GM12864 (cell line): Measurements from ENCODE around the gene RPS16.
"Not testable (repeated sequence)": the region's sequence is repeated elsewhere in the genome, so short reads cannot be mapped to it uniquely, and the experiment has no call there.

Source experiments
- DNase-seq: peaks from one replicate; pipeline ENCODE4 v3.0.0-alpha.2; 2011; ENCODE audit warnings: low read depth
- H3K4me3 ChIP-seq: 2 replicates; pipeline ENCODE4 v1.5.1; 2011; ENCODE audit warnings: mild to moderate bottlenecking, low read depth, low read length, control low read depth
- TF ChIP-seq, protein P1 (sequence below): IDR thresholded peaks from 2 replicates; pipeline ENCODE4 v1.5.1; 2011; ENCODE audit warnings: low read depth, mild to moderate bottlenecking, moderate library complexity, low read length, control low read depth, inconsistent platforms; ENCODE audit errors: missing control alignments

Gene RPS16

DNA sequence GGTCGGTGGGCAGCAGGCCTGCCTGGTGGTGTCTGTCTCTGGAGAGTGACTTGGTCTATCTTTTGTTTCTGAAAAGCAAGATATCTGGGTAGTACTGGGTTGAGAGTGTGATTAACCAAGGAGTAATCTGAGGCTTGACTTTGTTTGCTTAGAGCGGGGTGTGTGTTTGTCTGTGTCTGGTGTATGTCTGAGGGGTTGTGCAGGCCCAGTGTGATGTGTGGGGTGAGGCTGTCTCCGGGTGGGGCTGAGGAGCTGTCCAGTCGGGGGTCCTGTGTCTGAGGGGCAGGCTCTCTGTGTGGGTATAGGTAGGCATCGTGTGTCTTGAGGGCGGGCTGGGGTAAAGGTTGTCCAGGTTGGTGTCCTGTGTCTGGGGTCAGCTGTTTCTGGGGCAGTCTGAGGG is 33.8 kb upstream of the RPS16 start:
- no peak overlapping the region for H3K4me3 ChIP-seq
- TF ChIP-seq, protein P1, sequence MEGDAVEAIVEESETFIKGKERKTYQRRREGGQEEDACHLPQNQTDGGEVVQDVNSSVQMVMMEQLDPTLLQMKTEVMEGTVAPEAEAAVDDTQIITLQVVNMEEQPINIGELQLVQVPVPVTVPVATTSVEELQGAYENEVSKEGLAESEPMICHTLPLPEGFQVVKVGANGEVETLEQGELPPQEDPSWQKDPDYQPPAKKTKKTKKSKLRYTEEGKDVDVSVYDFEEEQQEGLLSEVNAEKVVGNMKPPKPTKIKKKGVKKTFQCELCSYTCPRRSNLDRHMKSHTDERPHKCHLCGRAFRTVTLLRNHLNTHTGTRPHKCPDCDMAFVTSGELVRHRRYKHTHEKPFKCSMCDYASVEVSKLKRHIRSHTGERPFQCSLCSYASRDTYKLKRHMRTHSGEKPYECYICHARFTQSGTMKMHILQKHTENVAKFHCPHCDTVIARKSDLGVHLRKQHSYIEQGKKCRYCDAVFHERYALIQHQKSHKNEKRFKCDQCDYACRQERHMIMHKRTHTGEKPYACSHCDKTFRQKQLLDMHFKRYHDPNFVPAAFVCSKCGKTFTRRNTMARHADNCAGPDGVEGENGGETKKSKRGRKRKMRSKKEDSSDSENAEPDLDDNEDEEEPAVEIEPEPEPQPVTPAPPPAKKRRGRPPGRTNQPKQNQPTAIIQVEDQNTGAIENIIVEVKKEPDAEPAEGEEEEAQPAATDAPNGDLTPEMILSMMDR: no peak
- DNase-seq: no peak

DNA sequence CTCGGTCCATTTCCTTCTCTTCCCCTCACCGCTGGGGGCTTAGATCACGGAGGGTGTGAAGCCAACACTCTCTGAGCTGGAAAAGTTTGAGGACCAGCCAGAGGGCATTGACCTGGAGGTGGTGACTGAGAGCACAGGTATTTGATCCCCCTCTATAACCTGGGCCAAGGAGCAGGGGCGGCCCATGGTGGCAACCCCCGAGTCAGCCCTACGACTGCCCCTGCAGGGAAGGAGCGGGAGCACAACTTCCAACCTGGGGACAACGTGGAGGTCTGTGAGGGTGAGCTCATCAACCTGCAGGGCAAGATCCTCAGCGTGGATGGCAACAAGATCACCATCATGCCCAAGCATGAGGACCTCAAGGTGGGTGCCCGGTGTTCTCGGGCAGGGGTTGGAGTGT is 33.3 kb upstream of the RPS16 start:
- TF ChIP-seq, protein P1: no peak
- DNase-seq: no peak
- H3K4me3 ChIP-seq: no peak overlapping the region

- DNase-seq: no peak
- H3K4me3 ChIP-seq: no peak overlapping the region
- TF ChIP-seq, protein P1: no peak
Observed at GRCh38 chr19:39467941-39468340, 32.2 kb upstream of the RPS16 start.

DNA sequence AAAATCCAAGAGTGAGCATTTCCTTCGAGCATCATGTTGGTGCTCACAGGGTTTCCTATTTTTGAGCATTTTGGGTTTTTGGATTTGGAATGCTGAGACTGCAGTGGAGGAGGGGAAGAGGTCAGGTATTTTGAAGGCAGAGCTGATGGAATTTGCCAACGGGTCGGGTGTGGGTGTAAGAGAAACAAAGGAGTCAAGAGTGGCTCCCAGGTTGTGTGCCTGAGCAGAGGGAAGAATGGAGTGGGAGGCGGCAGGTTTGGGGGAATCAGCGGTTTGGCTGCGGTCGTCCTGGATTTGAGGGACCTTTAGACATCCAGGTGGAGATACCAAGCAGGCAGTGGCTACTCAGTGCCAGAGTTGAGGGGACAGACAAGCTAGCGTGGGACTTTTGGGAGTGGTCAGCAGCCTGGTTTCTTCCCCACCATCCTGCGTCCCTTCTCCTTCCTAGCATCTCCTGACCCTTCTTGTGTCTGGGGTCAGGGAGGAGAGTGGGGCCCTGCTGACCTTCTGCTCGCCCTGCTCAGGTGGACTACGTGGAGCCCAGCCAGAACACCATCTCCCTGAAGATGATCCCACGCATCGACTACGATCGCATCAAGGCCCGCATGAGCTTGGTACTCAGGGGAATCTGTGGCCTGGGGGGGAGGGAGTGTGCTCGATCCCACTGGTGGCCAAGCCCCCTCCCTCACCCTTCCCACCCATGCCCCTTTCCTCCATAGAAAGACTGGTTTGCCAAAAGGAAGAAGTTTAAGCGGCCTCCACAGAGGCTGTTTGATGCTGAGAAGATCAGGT is 30.4 kb upstream of the RPS16 start:
- TF ChIP-seq, protein P1: no peak
- no peak overlapping the region for H3K4me3 ChIP-seq
- DNase-seq: no peak

- DNase-seq: no peak
- TF ChIP-seq, protein P1: no peak
- no peak overlapping the region for H3K4me3 ChIP-seq
Observed at GRCh38 chr19:39463403-39463802, 27.7 kb upstream of the RPS16 start.

DNA sequence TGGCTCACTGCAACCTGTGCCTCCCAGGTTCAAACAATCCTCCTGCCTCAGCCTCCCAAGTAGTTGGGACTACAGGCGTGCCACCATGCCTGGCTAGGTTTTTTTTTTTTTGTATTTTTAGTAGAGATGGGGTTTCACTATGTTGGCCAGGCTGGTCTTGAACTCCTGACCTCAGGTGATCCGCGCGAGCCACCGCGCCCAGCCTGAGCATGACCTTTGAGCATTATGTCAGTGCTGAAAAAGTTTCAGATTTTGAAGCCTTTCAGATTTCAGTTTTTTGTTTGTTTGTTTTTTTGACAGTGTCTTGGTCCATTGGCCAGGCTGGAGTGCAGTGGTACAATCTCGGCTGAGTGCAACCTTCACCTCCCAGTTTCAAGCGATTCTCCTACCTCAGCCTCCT is 15.5 kb upstream of the RPS16 start:
- not testable (repeated sequence) for DNase-seq, H3K4me3 ChIP-seq

- TF ChIP-seq, protein P1: no peak
- DNase-seq: no peak
- no peak overlapping the region for H3K4me3 ChIP-seq
Observed at GRCh38 chr19:39449116-39449797, 13.5 kb upstream of the RPS16 start.
